GM12878 (cell line): ENCODE data around the gene BCAP31. TPM values are rescaled to one million over a fixed set of nuclear protein-coding genes. Genes with fewer than 3 reads are reported as not detected.

Source experiments
- ATAC-seq: fragments of 200-7000 bp; cut with Tn5 transposase; 3 replicates; pipeline ENCODE4 v1.9.1; 2020; ENCODE audit warnings: mild to moderate bottlenecking, moderate library complexity
- BruUV-seq: library from RNA; stranded (reverse); fragments of 400-500 nt; replicated peaks from 2 replicates; lab custom pipeline; 2021; lab: Mats Ljungman, UMichigan
- CTCF ChIA-PET: fragments of 300-600 bp; sonication (Branson Sonifier 250); formaldehyde crosslinking; extraction: SDS; loops from one replicate; lab custom pipeline; 2021; ENCODE audit warnings: inconsistent platforms; lab: Yijun Ruan, JAX
- POLR2A ChIA-PET: fragments of 350-600 bp; formaldehyde crosslinking; extraction: SDS; loops from one replicate; lab custom pipeline; 2021; ENCODE audit warnings: inconsistent platforms; lab: Charles Lee
- RAD21 ChIA-PET: fragments of 300-600 bp; sonication (Branson Sonifier 250); formaldehyde crosslinking; loops from one replicate; lab custom pipeline; 2023; ENCODE audit warnings: antibody characterized with exemption; ENCODE audit not compliant: unreplicated experiment; lab: Charles Lee
- SMC1A ChIA-PET: fragments of 300-600 bp; sonication (Branson Sonifier 250); formaldehyde crosslinking; loops from one replicate; lab custom pipeline; 2023; ENCODE audit not compliant: unreplicated experiment, uncharacterized antibody; lab: Charles Lee
- DNase-seq: peaks from one replicate; pipeline ENCODE4 v3.0.0-alpha.2; 2011; ENCODE audit warnings: low read depth, low spot score
- FAIRE-seq: peaks from 3 replicates; lab custom pipeline; 2011; peaks lifted over from hg19 to GRCh38; lab: Jason Lieb, UNC
- H2AFZ ChIP-seq: 2 replicates; pipeline ENCODE4 v1.6.0; 2011; ENCODE audit warnings: low read depth, low read length, control low read depth; ENCODE audit not compliant: control insufficient read depth
- H3K27ac ChIP-seq: 2 replicates; pipeline ENCODE4 v1.5.1; 2011; ENCODE audit warnings: control low read depth; ENCODE audit not compliant: control insufficient read depth, insufficient read depth
- H3K27me3 ChIP-seq, 2 experiments: replicated peaks in 1 of 2; 2 replicates each; pipeline versions ENCODE4 v1.6.0 to v1.6.1; 2011; ENCODE audit warnings: low read length in 1 of 2; ENCODE audit not compliant: control insufficient read depth in 2 of 2, insufficient read depth in 2 of 2
- H3K36me3 ChIP-seq, 2 experiments: 2 replicates each; pipeline ENCODE4 v1.5.1; 2011; ENCODE audit warnings: low read length in 1 of 2; ENCODE audit not compliant: control insufficient read depth in 2 of 2, insufficient read depth in 2 of 2
- H3K4me1 ChIP-seq: 2 replicates; pipeline ENCODE4 v1.6.1; 2011; ENCODE audit warnings: mild to moderate bottlenecking, low read length, moderate library complexity, mixed read lengths; ENCODE audit not compliant: control insufficient read depth, insufficient read depth
- H3K4me2 ChIP-seq: 2 replicates; pipeline ENCODE4 v1.6.0; 2011; ENCODE audit warnings: control low read depth; ENCODE audit not compliant: control insufficient read depth, insufficient read depth
- H3K4me3 ChIP-seq: fragments of 200-600 bp; sonication (generic); 2 replicates; pipeline ENCODE4 v1.5.1; 2016
- H3K79me2 ChIP-seq: 2 replicates; pipeline ENCODE4 v1.6.0; 2011; ENCODE audit warnings: low read length; ENCODE audit not compliant: control insufficient read depth, insufficient read depth
- H3K9ac ChIP-seq: 2 replicates; pipeline ENCODE4 v1.8.0; 2011; ENCODE audit warnings: low read length, control low read depth, mixed read lengths; ENCODE audit not compliant: control insufficient read depth, insufficient read depth
- H3K9me3 ChIP-seq: replicated peaks from 3 replicates; pipeline ENCODE4 v1.5.1; 2011; ENCODE audit warnings: mild to moderate bottlenecking, low read length; ENCODE audit not compliant: control insufficient read depth, insufficient read depth
- H4K20me1 ChIP-seq: 2 replicates; pipeline ENCODE4 v1.6.0; 2011; ENCODE audit not compliant: control insufficient read depth, insufficient read depth
- BCL11A ChIP-seq: IDR thresholded peaks from 2 replicates; pipeline ENCODE4 v1.6.1; 2011; ENCODE audit warnings: low read depth, low read length
- CHD4 ChIP-seq: fragments of 200-600 bp; sonication (generic); IDR thresholded peaks from 2 replicates; pipeline ENCODE4 v1.6.1; 2016; ENCODE audit warnings: mild to moderate bottlenecking
- CREB1 ChIP-seq: IDR thresholded peaks from 2 replicates; pipeline ENCODE4 v1.6.1; 2012; ENCODE audit warnings: low read depth, mild to moderate bottlenecking, inconsistent platforms
- IRF3 ChIP-seq: fragments of 450-650 bp; IDR thresholded peaks from 2 replicates; pipeline ENCODE4 v1.6.1; 2014; ENCODE audit warnings: mild to moderate bottlenecking
- MTA3 ChIP-seq: IDR thresholded peaks from 2 replicates; pipeline ENCODE4 v1.6.1; 2012; ENCODE audit warnings: low read length, inconsistent platforms, borderline replicate concordance
- NR2C2 ChIP-seq: IDR thresholded peaks from 2 replicates; pipeline ENCODE4 v1.6.1; 2011; ENCODE audit warnings: borderline replicate concordance, low read depth; ENCODE audit not compliant: control insufficient read depth, insufficient read length
- PML ChIP-seq: IDR thresholded peaks from 2 replicates; pipeline ENCODE4 v1.6.1; 2012; ENCODE audit warnings: low read length, inconsistent platforms
- RUNX3 ChIP-seq: IDR thresholded peaks from 2 replicates; pipeline ENCODE4 v1.6.1; 2012; ENCODE audit warnings: low read length, inconsistent platforms
- SMC3 ChIP-seq: IDR thresholded peaks from 2 replicates; pipeline ENCODE4 v1.6.1; 2011; ENCODE audit warnings: low read length, improper control_type of control experiment, borderline replicate concordance
- SPI1 ChIP-seq: IDR thresholded peaks from 2 replicates; pipeline ENCODE4 v1.6.1; 2011; ENCODE audit warnings: low read depth, mild to moderate bottlenecking, low read length, moderate library complexity, borderline replicate concordance; ENCODE audit not compliant: insufficient read depth
- SREBF2 ChIP-seq: IDR thresholded peaks from 2 replicates; pipeline ENCODE4 v1.6.1; 2012; ENCODE audit warnings: mild to moderate bottlenecking, low read length
- STAT3 ChIP-seq: IDR thresholded peaks from 2 replicates; pipeline ENCODE4 v1.6.1; 2011; ENCODE audit warnings: low read depth, low read length, improper control_type of control experiment
- ZNF207 ChIP-seq: fragments of 450-650 bp; IDR thresholded peaks from 2 replicates; pipeline ENCODE4 v1.6.1; 2014; ENCODE audit warnings: antibody characterized with exemption, mild to moderate bottlenecking, borderline replicate concordance
- ZNF24 ChIP-seq: fragments of 450-650 bp; IDR thresholded peaks from 2 replicates; pipeline ENCODE4 v1.6.1; 2017; ENCODE audit warnings: antibody characterized with exemption, mild to moderate bottlenecking
- ZNF274 ChIP-seq: IDR thresholded peaks from one replicate; pipeline ENCODE4 v1.8.0; 2011; ENCODE audit not compliant: insufficient read length, insufficient read depth
- WGBS: methylation state at CpG from one replicate; pipeline ENCODE4 v1.1.6; 2016; ENCODE audit warnings: low lambda C conversion rate; ENCODE audit not compliant: insufficient replicate concordance, insufficient coverage; ENCODE audit errors: missing lambda C conversion rate; 5-methylcytosine and 5-hydroxymethylcytosine counted together
- in situ Hi-C: fragments of 300-500 bp; cut with MboI; formaldehyde crosslinking; loops from 9 replicates; pipeline ENCODE4 v1.14.3; 2018; ENCODE audit warnings: mixed read lengths
- intact Hi-C: fragments of 100-400 bp; cut with micrococcal nuclease; formaldehyde crosslinking; loops from one replicate; pipeline ENCODE4 v1.14.2; 2022; ENCODE audit not compliant: unreplicated experiment
- polyA plus RNA-seq, 11 experiments: library from polyadenylated mRNA; depleted of rRNA in 4 of 11; unstranded in 6 of 11; stranded (reverse) in 5 of 11; fragments of >200 nt; fragmentation: Nextera tagmentation in 4 of 11; fragmentation: Illumina TruSeq in 1 of 11; extraction: Ambion mirVana in 4 of 11; extraction: Trizol in 1 of 11; gene quantifications; 1 replicate in 1 of 11; 2 replicates in 10 of 11; pipeline versions ENCODE4 v1.2.1 to v1.2.3, GENCODE V29; 2011 to 2016; ENCODE audit warnings: inconsistent platforms in 2 of 11, missing spikeins in 2 of 11, low read depth in 1 of 11
- total RNA-seq, 4 experiments: library from RNA; depleted of rRNA in 3 of 4; stranded (reverse); fragments of >200 nt in 3 of 4; fragmentation: Illumina TruSeq in 1 of 4; extraction: Trizol in 1 of 4; gene quantifications; 2 replicates each; pipeline versions ENCODE4 v1.2.1 to v1.2.3, GENCODE V29; 2013 to 2021
- TF ChIP-seq, protein P1 (sequence below): IDR thresholded peaks from 2 replicates; pipeline ENCODE4 v1.6.1; 2012; ENCODE audit warnings: low read depth, low read length, improper control_type of control experiment
- TF ChIP-seq, protein P2 (sequence below): IDR thresholded peaks from 2 replicates; pipeline ENCODE4 v1.6.1; 2011; ENCODE audit warnings: borderline replicate concordance, low read depth, mild to moderate bottlenecking, moderate library complexity, mixed read lengths, low read length; ENCODE audit not compliant: insufficient read depth; ENCODE audit errors: extremely low read length
- TF ChIP-seq, protein P3 (sequence below): fragments of 450-650 bp; IDR thresholded peaks from 2 replicates; pipeline ENCODE4 v1.6.1; 2016; ENCODE audit warnings: mild to moderate bottlenecking, moderate library complexity, borderline replicate concordance

The BCAP31 gene
- total and polyA plus RNA-seq, 10 of the 15 experiments (the other 5 are each of a cell fraction or from before 2014, with no cell fraction given): 63.1 to 246 (median 95.6) TPM

GRCh38 chrX:153736871-153737441 lies 12.8 kb upstream of the BCAP31 start:
- BruUV-seq: no TSS peak
- H4K20me1 ChIP-seq: no peaks in the 10 kb centered on the region
- 56% methylated on average over 14 of the region's 15 CpGs for WGBS
- H3K4me1 ChIP-seq: no peaks in the 10 kb centered on the region
- ChIA-PET CTCF (interaction anchor here (1.0 kb wide), 1 partner anchor 10 kb away, joined by 5 read pairs; no protein-coding TSS in a partner anchor), SMC1A (no interaction called here), RAD21 (no interaction called here), POLR2A (no interaction called here)
- H3K4me2 ChIP-seq: no peak overlapping the region
- no peak for DNase-seq
- in situ Hi-C loops (loop anchor here (10.0 kb wide), 2 partner anchors 48 to 62 kb away; partner anchors contain the start of genes PNCK and SRPK3), intact Hi-C loops (no loop called here)
- no peaks in the 10 kb centered on the region for H3K27me3 ChIP-seq
- no peaks in the 10 kb centered on the region for H3K79me2 ChIP-seq
- H3K27ac ChIP-seq: no peak overlapping the region
- no peaks in the 10 kb centered on the region for H3K36me3 ChIP-seq
- H3K9me3 ChIP-seq: peaks cover under 1% of the 10 kb centered on the region; the same call in 1 of the 3 replicates
- no peak for FAIRE-seq
- no peak overlapping the region for H3K4me3 ChIP-seq
- ATAC-seq: no peak
- no peak overlapping the region for H2AFZ ChIP-seq
- TF ChIP-seq PML (no peak), CHD4 (no peak), ZNF24 (no peak), SMC3 (no peak), BCL11A (no peak), SREBF2 (no peak), ZNF274 (no peak), SPI1 (no peak), IRF3 (no peak), MTA3 (no peak), ZNF207 (no peak), RUNX3 (no peak), STAT3 (no peak), NR2C2 (no peak), CREB1 (no peak)
- TF ChIP-seq, protein P1, sequence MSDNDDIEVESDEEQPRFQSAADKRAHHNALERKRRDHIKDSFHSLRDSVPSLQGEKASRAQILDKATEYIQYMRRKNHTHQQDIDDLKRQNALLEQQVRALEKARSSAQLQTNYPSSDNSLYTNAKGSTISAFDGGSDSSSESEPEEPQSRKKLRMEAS: no peak
- TF ChIP-seq, protein P2, sequence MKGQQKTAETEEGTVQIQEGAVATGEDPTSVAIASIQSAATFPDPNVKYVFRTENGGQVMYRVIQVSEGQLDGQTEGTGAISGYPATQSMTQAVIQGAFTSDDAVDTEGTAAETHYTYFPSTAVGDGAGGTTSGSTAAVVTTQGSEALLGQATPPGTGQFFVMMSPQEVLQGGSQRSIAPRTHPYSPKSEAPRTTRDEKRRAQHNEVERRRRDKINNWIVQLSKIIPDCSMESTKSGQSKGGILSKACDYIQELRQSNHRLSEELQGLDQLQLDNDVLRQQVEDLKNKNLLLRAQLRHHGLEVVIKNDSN: no peak
- TF ChIP-seq, protein P3, sequence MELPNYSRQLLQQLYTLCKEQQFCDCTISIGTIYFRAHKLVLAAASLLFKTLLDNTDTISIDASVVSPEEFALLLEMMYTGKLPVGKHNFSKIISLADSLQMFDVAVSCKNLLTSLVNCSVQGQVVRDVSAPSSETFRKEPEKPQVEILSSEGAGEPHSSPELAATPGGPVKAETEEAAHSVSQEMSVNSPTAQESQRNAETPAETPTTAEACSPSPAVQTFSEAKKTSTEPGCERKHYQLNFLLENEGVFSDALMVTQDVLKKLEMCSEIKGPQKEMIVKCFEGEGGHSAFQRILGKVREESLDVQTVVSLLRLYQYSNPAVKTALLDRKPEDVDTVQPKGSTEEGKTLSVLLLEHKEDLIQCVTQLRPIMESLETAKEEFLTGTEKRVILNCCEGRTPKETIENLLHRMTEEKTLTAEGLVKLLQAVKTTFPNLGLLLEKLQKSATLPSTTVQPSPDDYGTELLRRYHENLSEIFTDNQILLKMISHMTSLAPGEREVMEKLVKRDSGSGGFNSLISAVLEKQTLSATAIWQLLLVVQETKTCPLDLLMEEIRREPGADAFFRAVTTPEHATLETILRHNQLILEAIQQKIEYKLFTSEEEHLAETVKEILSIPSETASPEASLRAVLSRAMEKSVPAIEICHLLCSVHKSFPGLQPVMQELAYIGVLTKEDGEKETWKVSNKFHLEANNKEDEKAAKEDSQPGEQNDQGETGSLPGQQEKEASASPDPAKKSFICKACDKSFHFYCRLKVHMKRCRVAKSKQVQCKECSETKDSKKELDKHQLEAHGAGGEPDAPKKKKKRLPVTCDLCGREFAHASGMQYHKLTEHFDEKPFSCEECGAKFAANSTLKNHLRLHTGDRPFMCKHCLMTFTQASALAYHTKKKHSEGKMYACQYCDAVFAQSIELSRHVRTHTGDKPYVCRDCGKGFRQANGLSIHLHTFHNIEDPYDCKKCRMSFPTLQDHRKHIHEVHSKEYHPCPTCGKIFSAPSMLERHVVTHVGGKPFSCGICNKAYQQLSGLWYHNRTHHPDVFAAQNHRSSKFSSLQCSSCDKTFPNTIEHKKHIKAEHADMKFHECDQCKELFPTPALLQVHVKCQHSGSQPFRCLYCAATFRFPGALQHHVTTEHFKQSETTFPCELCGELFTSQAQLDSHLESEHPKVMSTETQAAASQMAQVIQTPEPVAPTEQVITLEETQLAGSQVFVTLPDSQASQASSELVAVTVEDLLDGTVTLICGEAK: no peak
- no peak overlapping the region for H3K9ac ChIP-seq
